Kidney (tissue), 14 donors: ENCODE data around the gene TMEM178B. TPM values are rescaled to one million over a fixed set of nuclear protein-coding genes. Genes with fewer than 3 reads are reported as not detected.

Experiments
- DNase-seq, 5 donors: peaks; one replicate each; pipeline ENCODE4 v3.0.0-alpha.2; 2013 to 2020
- FAIRE-seq: peaks from 2 replicates; lab custom pipeline; 2012; peaks lifted over from hg19 to GRCh38; lab: Jason Lieb, UNC
- H3K27ac ChIP-seq, 2 donors: one replicate each; pipeline ENCODE4 v1.7.0; 2013; ENCODE audit warnings: low read depth in 2 of 2, low read length in 2 of 2, inconsistent platforms in 1 of 2
- H3K27me3 ChIP-seq: one replicate; pipeline ENCODE4 v1.7.1; 2013; ENCODE audit warnings: low read length, inconsistent platforms; ENCODE audit not compliant: control insufficient read depth, insufficient read depth
- H3K36me3 ChIP-seq, 3 donors: one replicate each; pipeline versions ENCODE4 v1.7.0 to v1.7.1; 2013; ENCODE audit warnings: low read length in 3 of 3, control low read depth in 1 of 3, inconsistent platforms in 1 of 3; ENCODE audit not compliant: insufficient read depth in 3 of 3, control insufficient read depth in 2 of 3
- H3K4me1 ChIP-seq, 3 donors: one replicate each; pipeline versions ENCODE4 v1.7.0 to v1.7.1; 2013; ENCODE audit warnings: low read length in 3 of 3, inconsistent platforms in 1 of 3, low read depth in 1 of 3; ENCODE audit not compliant: control insufficient read depth in 2 of 3, insufficient read depth in 2 of 3
- H3K4me3 ChIP-seq, 3 donors: one replicate each; pipeline versions ENCODE4 v1.7.0 to v1.8.1; 2013; ENCODE audit warnings: low read length in 3 of 3, control low read depth in 1 of 3, inconsistent platforms in 1 of 3
- H3K9ac ChIP-seq, 3 donors: one replicate each; pipeline versions ENCODE4 v1.7.0 to v1.7.1; 2013; ENCODE audit warnings: low read length in 3 of 3, control low read depth in 1 of 3, inconsistent platforms in 1 of 3
- H3K9me3 ChIP-seq, 3 donors: one replicate each; pipeline versions ENCODE4 v1.7.0 to v1.7.1; 2013; ENCODE audit warnings: low read length in 3 of 3, control low read depth in 1 of 3, inconsistent platforms in 1 of 3; ENCODE audit not compliant: control insufficient read depth in 2 of 3, insufficient read depth in 1 of 3
- CTCF ChIP-seq: IDR thresholded peaks from 3 replicates; pipeline ENCODE4 v1.5.1; 2012; ENCODE audit warnings: mild to moderate bottlenecking, moderate library complexity, borderline replicate concordance; ENCODE audit not compliant: insufficient read depth; ENCODE audit errors: extremely low read depth
- intact Hi-C: fragments of 100-400 bp; cut with DNase I; formaldehyde crosslinking; loops from one replicate; pipeline ENCODE4 v1.11.1; 2022
- polyA plus RNA-seq: library from polyadenylated mRNA; stranded (reverse); fragments of 350-450 nt; fragmentation: Illumina TruSeq; extraction: RNeasy Lipid Tissue Mini Kit (QIAGEN cat#74804); gene quantifications from one replicate; pipeline ENCODE4 v1.2.3, GENCODE V29; 2014; ENCODE audit warnings: low read depth, low replicate concordance; ENCODE audit not compliant: insufficient read depth
- total RNA-seq: library from RNA; stranded (reverse); fragmentation: NEBNext Ultra II Directional; extraction: Animal tissue kit (Norgen Biotek cat#: 25700); gene quantifications from one replicate; pipeline ENCODE4 v1.2.1, GENCODE V29; 2021
- donor health status: control.
- donor health status: control.
- donor health status: control.
- donor health status: control.
- donor health status: control.
- donor health status: DM: yes; HTN: yes; CAD: no.
- donor health status: Normal renal cell carcinoma (clear cell type).

Gene TMEM178B
- total and polyA plus RNA-seq, 2 donors from 2014 or later, result 0.58 to 20.0 TPM

DNA sequence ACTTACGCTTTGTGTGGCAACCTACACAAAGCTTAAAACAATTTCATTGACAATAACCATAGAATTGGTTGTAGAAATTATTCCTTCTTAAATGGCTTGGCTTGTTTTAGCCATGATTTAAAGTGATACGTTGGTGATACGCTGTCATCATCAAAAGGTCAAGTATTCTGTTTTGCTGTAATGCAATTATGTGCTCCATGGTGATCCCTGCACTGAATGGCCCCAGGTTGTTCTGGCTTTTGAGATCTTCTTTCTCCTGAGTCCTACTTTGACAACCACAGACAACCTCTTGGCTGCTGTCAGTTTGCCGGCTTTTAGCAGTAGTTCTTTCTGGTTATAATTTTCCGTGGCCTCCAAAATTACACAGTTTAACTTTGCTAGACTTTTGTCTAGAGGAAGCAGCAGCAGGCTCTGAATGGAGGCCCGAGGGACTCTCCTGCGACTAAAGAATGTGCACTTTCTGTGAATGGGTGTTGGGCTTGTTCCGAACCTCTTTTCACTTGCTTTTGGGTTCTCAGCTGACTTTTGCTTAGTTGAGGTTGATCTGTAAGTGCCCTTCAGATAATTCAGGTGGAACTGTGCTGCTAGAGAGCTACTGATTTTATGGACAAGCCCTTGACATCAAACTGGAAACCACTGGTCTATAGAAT lies 104.7 kb downstream of the TMEM178B start:
- intact Hi-C loops, result no loop called here
- H3K36me3 ChIP-seq, result no peaks in the 10 kb centered on the region
- no peak overlapping the region for H3K4me3 ChIP-seq
- no peak for FAIRE-seq
- H3K27ac ChIP-seq, result no peak overlapping the region
- H3K27me3 ChIP-seq, result no peaks in the 10 kb centered on the region
- H3K9ac ChIP-seq, result no peak overlapping the region
- no peak for TF ChIP-seq CTCF
- DNase-seq, result no peak
- H3K9me3 ChIP-seq, result no peaks in the 10 kb centered on the region
- H3K4me1 ChIP-seq, result no peaks in the 10 kb centered on the region

DNA sequence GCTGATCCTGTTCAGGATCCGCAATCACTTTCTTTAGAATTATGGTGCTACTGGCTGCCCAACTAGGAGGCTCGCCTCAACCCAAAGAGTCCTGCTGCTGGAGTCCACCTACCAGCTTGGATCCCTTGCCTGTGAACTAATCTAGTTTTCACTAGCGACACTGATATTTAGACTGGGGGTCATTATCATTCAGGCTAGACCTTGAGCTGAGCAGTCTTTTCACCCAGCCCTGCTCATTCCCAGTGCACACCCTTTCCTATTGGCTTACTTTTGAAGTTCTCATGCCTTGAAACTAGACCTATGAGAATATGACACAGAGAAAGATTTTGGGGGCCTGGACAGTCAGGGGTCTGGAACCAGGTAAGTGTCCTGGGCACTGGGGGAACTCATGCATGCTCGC lies 107.9 kb downstream of the TMEM178B start:
- Histone ChIP-seq H3K27me3 (no peaks in the 10 kb centered on the region), H3K4me1 (no peaks in the 10 kb centered on the region), H3K9me3 (no peaks in the 10 kb centered on the region), H3K4me3 (no peak overlapping the region), H3K36me3 (no peaks in the 10 kb centered on the region), H3K27ac (no peak overlapping the region), H3K9ac (no peak overlapping the region)
- TF ChIP-seq CTCF, result no peak
- FAIRE-seq (no peak), DNase-seq (no peak)
- intact Hi-C loops, result no loop called here

- DNase-seq (no peak), FAIRE-seq (no peak)
- Histone ChIP-seq H3K4me1 (no peaks in the 10 kb centered on the region), H3K9ac (no peak overlapping the region), H3K27ac (no peak overlapping the region), H3K9me3 (no peaks in the 10 kb centered on the region), H3K4me3 (no peak overlapping the region), H3K27me3 (no peaks in the 10 kb centered on the region), H3K36me3 (no peaks in the 10 kb centered on the region)
- intact Hi-C loops, result no loop called here
- no peak for TF ChIP-seq CTCF
Measured at GRCh38 chr7:141184532-141185190, 110.8 kb downstream of the TMEM178B start.
